IMR-90 (cell line): ENCODE data around the gene DOCK2. TPM values are rescaled to one million over a fixed set of nuclear protein-coding genes. Genes with fewer than 3 reads are reported as not detected.

Experiments
- ATAC-seq: fragments of 200-7000 bp; cut with Tn5 transposase; 2 replicates; pipeline ENCODE4 v1.9.1; 2020; ENCODE audit warnings: low read depth, mild to moderate bottlenecking, moderate library complexity
- BruUV-seq: library from RNA; stranded (reverse); fragments of 400-500 nt; replicated peaks from 2 replicates; lab custom pipeline; 2021; lab: Mats Ljungman, UMichigan
- CTCF ChIA-PET: fragments of 300-600 bp; formaldehyde crosslinking; extraction: SDS; loops from one replicate; lab custom pipeline; 2021; ENCODE audit warnings: antibody characterized with exemption; lab: Yijun Ruan, JAX
- POLR2A ChIA-PET: fragments of 300-600 bp; sonication (Branson Sonifier 250); formaldehyde crosslinking; loops from one replicate; lab custom pipeline; 2022; ENCODE audit warnings: antibody characterized with exemption; ENCODE audit not compliant: unreplicated experiment; lab: Charles Lee
- DNase-seq: peaks from one replicate; pipeline ENCODE4 v3.0.0; 2013
- H2AFZ ChIP-seq: replicated peaks from 2 replicates; pipeline ENCODE3; 2013; ENCODE audit warnings: low read length, mild to moderate bottlenecking; ENCODE audit not compliant: poor library complexity
- H2AK5ac ChIP-seq: 2 replicates; pipeline ENCODE4 v1.6.1; 2013; ENCODE audit warnings: low read depth, low read length, inconsistent platforms
- H2AK9ac ChIP-seq: replicated peaks from 2 replicates; pipeline ENCODE3; 2013; ENCODE audit warnings: mild to moderate bottlenecking, low read depth, low read length, moderate library complexity; ENCODE audit not compliant: poor library complexity
- H2BK120ac ChIP-seq: 2 replicates; pipeline ENCODE4 v1.6.1; 2013; ENCODE audit warnings: low read depth, low read length, inconsistent platforms
- H2BK15ac ChIP-seq: 3 replicates; pipeline ENCODE4 v1.6.1; 2013; ENCODE audit warnings: low read depth, low read length, inconsistent platforms
- H2BK20ac ChIP-seq: 2 replicates; pipeline ENCODE4 v1.6.1; 2013; ENCODE audit warnings: low read depth, mild to moderate bottlenecking, inconsistent platforms, low read length, moderate library complexity
- H2BK5ac ChIP-seq: 2 replicates; pipeline ENCODE4 v1.6.1; 2013; ENCODE audit warnings: mild to moderate bottlenecking, low read depth, low read length, inconsistent platforms; ENCODE audit not compliant: poor library complexity, severe bottlenecking
- H3K14ac ChIP-seq: replicated peaks from 2 replicates; pipeline ENCODE4 v1.6.1; 2013; ENCODE audit warnings: low read depth, low read length, inconsistent platforms
- H3K18ac ChIP-seq: 2 replicates; pipeline ENCODE4 v1.6.1; 2013; ENCODE audit warnings: low read depth, low read length, control low read depth
- H3K23ac ChIP-seq: 2 replicates; pipeline ENCODE4 v1.6.1; 2013; ENCODE audit warnings: low read depth, low read length, inconsistent platforms
- H3K27ac ChIP-seq: 2 replicates; pipeline ENCODE4 v1.5.1; 2013; ENCODE audit warnings: mild to moderate bottlenecking, control low read depth, low read length; ENCODE audit not compliant: insufficient read depth
- H3K27me3 ChIP-seq: 2 replicates; pipeline ENCODE4 v1.6.1; 2013; ENCODE audit warnings: low read length; ENCODE audit not compliant: control insufficient read depth, insufficient read depth
- H3K36me3 ChIP-seq: 2 replicates; pipeline ENCODE4 v1.6.1; 2013; ENCODE audit warnings: low read length, mixed read lengths; ENCODE audit not compliant: control insufficient read depth, insufficient read depth
- H3K4ac ChIP-seq: 2 replicates; pipeline ENCODE4 v1.6.1; 2013; ENCODE audit warnings: low read depth, low read length, inconsistent platforms
- H3K4me1 ChIP-seq: 2 replicates; pipeline ENCODE4 v1.6.1; 2013; ENCODE audit warnings: low read length, mixed read lengths; ENCODE audit not compliant: control insufficient read depth, insufficient read depth
- H3K4me2 ChIP-seq: 2 replicates; pipeline ENCODE4 v1.6.1; 2013; ENCODE audit warnings: low read depth, mild to moderate bottlenecking, control low read depth, low read length, moderate library complexity
- H3K4me3 ChIP-seq: 2 replicates; pipeline ENCODE4 v1.5.1; 2013; ENCODE audit warnings: low read depth, mild to moderate bottlenecking, control low read depth, low read length, moderate library complexity; ENCODE audit not compliant: insufficient read depth
- H3K56ac ChIP-seq: 2 replicates; pipeline ENCODE4 v1.6.1; 2013; ENCODE audit warnings: low read length, inconsistent platforms; ENCODE audit not compliant: insufficient read depth; ENCODE audit errors: extremely low read depth
- H3K79me1 ChIP-seq, 2 experiments: 2 replicates each; pipeline ENCODE4 v1.6.1; 2013; ENCODE audit warnings: low read length in 2 of 2, inconsistent platforms in 1 of 2, low read depth in 1 of 2
- H3K9ac ChIP-seq: 2 replicates; pipeline ENCODE4 v1.6.1; 2013; ENCODE audit warnings: low read depth, low read length, control low read depth
- H3K9me1 ChIP-seq: 2 replicates; pipeline ENCODE4 v1.6.1; 2013; ENCODE audit warnings: low read length, inconsistent platforms; ENCODE audit not compliant: insufficient read depth
- H3K9me3 ChIP-seq: 2 replicates; pipeline ENCODE4 v1.6.1; 2013; ENCODE audit warnings: low read length; ENCODE audit not compliant: control insufficient read depth, insufficient read depth
- H4K20me1 ChIP-seq: 2 replicates; pipeline ENCODE4 v1.6.1; 2013; ENCODE audit warnings: low read length, inconsistent platforms; ENCODE audit not compliant: insufficient read depth
- H4K5ac ChIP-seq: 2 replicates; pipeline ENCODE4 v1.6.1; 2013; ENCODE audit warnings: mild to moderate bottlenecking, low read depth, low read length, control low read depth
- H4K8ac ChIP-seq, 2 experiments: 2 replicates each; pipeline ENCODE4 v1.6.1; 2013; ENCODE audit warnings: low read depth in 2 of 2, low read length in 2 of 2, control low read depth in 1 of 2, inconsistent platforms in 1 of 2
- H4K91ac ChIP-seq: 2 replicates; pipeline ENCODE4 v1.6.1; 2013; ENCODE audit warnings: low read depth, low read length, inconsistent platforms; ENCODE audit not compliant: insufficient read depth
- RCOR1 ChIP-seq: IDR thresholded peaks from 2 replicates; pipeline ENCODE4 v1.6.1; 2012; ENCODE audit warnings: mild to moderate bottlenecking, low read length, improper control_type of control experiment; ENCODE audit not compliant: insufficient replicate concordance
- WGBS, 2 experiments: methylation state at CpG; one replicate each; pipeline versions ENCODE4 v1.1.5 to v1.1.7; 2013; ENCODE audit warnings: missing lambda C conversion rate in 2 of 2; ENCODE audit not compliant: insufficient read length in 1 of 2; ENCODE audit errors: extremely low coverage in 2 of 2; 5-methylcytosine and 5-hydroxymethylcytosine counted together
- dilution Hi-C: fragments of 300-500 bp; cut with HindIII; formaldehyde crosslinking; loops from one replicate; pipeline ENCODE4 v1.14.3; 2018; ENCODE audit warnings: low sequenced_read_pairs; ENCODE audit not compliant: unreplicated experiment
- in situ Hi-C: fragments of 300-500 bp; cut with MboI; formaldehyde crosslinking; loops from 3 replicates; pipeline ENCODE4 v1.14.3; 2019; ENCODE audit warnings: low sequenced_read_pairs, inconsistent platforms, mixed read lengths
- intact Hi-C: fragments of 100-400 bp; cut with micrococcal nuclease; formaldehyde crosslinking; loops from 2 replicates; pipeline ENCODE4 v1.10.0; 2022
- polyA plus RNA-seq, 3 experiments: library from polyadenylated mRNA; depleted of rRNA; stranded (reverse); fragments of >200 nt; gene quantifications; 2 replicates each; pipeline ENCODE4 v1.2.3, GENCODE V29; 2012; ENCODE audit warnings: low replicate concordance in 1 of 3
- total RNA-seq: library from RNA; depleted of rRNA; stranded (reverse); fragments of >200 nt; gene quantifications from 2 replicates; pipeline ENCODE4 v1.2.3, GENCODE V29; 2012

Gene DOCK2
- total and polyA plus RNA-seq, 2 of the 4 experiments (the other 2 are of a cell fraction): 0.72 to 3.0 TPM

DNA sequence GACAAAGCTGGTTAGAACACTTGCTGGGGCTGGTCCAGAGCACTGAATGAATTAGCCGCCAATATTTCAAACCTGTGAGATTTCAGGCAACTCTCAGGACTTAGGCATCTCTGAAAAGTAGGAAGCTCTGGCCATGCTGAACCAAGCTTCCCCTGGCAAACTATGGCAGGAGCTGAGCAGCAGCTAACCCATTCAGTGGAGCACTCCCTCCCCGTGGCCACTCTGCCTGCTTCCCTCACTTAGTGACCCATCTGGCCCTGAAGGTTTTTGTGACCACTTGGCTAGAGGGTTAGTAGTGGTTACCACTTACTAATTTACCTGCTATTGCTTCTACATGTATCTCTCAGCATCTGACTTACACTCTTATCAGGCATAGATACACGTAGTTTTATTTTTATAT lies 494.2 kb downstream of the DOCK2 start:
- POLR2A ChIA-PET: no interaction called here
- intact Hi-C loops: no loop called here
- no peak overlapping the region for H3K56ac ChIP-seq
- no peak overlapping the region for H3K4ac ChIP-seq
- no peak for TF ChIP-seq RCOR1
- CTCF ChIA-PET: no interaction called here
- no peak overlapping the region for H2AK5ac ChIP-seq
- no peak overlapping the region for H3K4me3 ChIP-seq
- no peak overlapping the region for H2BK120ac ChIP-seq
- no peak overlapping the region for H2BK15ac ChIP-seq
- no peak overlapping the region for H3K14ac ChIP-seq
- no peaks in the 10 kb centered on the region for H3K9me1 ChIP-seq
- no peak overlapping the region for H4K91ac ChIP-seq
- H3K79me1 ChIP-seq: no peaks in the 10 kb centered on the region
- H3K9me3 ChIP-seq: no peaks in the 10 kb centered on the region
- no peaks in the 10 kb centered on the region for H3K27me3 ChIP-seq
- no peaks in the 10 kb centered on the region for H4K20me1 ChIP-seq
- dilution Hi-C loops: no loop called here
- ATAC-seq (no peak), DNase-seq (no peak)
- BruUV-seq: no TSS peak
- WGBS, 2 experiments: no CpG with 5 or more reads among the region's 3 CpGs
- no peak overlapping the region for H4K8ac ChIP-seq
- H3K9ac ChIP-seq: no peak overlapping the region
- no peak overlapping the region for H3K4me2 ChIP-seq
- H3K18ac ChIP-seq: no peak overlapping the region
- H3K23ac ChIP-seq: no peak overlapping the region
- H2AFZ ChIP-seq: no peak overlapping the region
- in situ Hi-C loops: no loop called here
- H3K27ac ChIP-seq: no peak overlapping the region
- no peak overlapping the region for H2AK9ac ChIP-seq
- H2BK5ac ChIP-seq: no peak overlapping the region
- H3K4me1 ChIP-seq: no peaks in the 10 kb centered on the region
- H3K36me3 ChIP-seq: no peaks in the 10 kb centered on the region
- no peak overlapping the region for H2BK20ac ChIP-seq
- H4K5ac ChIP-seq: no peak overlapping the region
